ENCODE results near the gene N4BP2L2. TPM values are rescaled to one million over a fixed set of nuclear protein-coding genes. Genes with fewer than 3 reads are reported as not detected.
A peak's percentile ranks its signal among the peaks of the same experiment; 100 is the strongest.

The N4BP2L2 gene
- total and polyA plus RNA-seq, 2 of the 8 experiments (the other 6 are each of a cell fraction or from before 2014, with no cell fraction given): 14.6 to 67.6 TPM

DNA sequence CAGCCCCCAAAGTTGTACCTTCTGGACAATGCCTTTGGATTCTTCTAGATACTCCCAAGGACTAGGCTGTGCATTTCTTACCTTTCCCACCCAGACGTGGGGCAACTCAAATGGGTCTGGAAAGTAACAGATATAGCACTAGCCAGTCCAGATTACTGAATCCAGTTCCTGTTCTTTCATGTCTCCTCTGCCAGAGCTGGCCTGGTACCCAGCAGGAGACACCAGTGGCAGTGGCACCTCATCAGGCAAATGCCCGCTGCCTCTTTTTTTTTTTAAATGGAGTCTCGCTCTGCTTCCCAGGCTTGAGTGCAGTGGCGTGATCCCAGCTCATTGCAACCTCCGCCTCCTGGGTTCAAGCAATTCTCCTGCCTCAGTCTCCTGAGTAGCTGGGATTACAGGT lies 43.2 kb downstream of the N4BP2L2 start:
- POLR2A ChIA-PET (ENCODE audit: partially characterized antibody): no interaction called here
- DNase-seq (ENCODE audit: low read depth in 1 of 2, low spot score in 2 of 2) (no peak), FAIRE-seq (no peak)
- Histone ChIP-seq H4K5ac (ENCODE audit: insufficient read length, low read depth, low read length) (no peak overlapping the region), H3K4me3 (ENCODE audit: extremely low read depth in 1 of 4, insufficient read depth in 2 of 4, low read depth in 3 of 4, low read length in 4 of 4) (no peak overlapping the region), H2BK120ac (replicated peaks; ENCODE audit: low read depth, low read length) (no peak overlapping the region), H4K8ac (ENCODE audit: extremely low read depth, insufficient read depth, low read length) (no peak overlapping the region), H2BK12ac (ENCODE audit: low read depth, low read length) (no peak overlapping the region), H3K56ac (replicated peaks; ENCODE audit: insufficient read length, low read depth, low read length) (no peak overlapping the region), H3K9ac (replicated peaks in 1 of 4; ENCODE audit: extremely low read depth in 1 of 4, low read depth in 3 of 4, low read length in 3 of 4) (no peak overlapping the region), H4K20me1 (replicated peaks in 1 of 2; ENCODE audit: control insufficient read depth in 1 of 2, insufficient read depth in 2 of 2, low read length in 2 of 2) (no peaks in the 10 kb centered on the region), H3K4me2 (ENCODE audit: insufficient read depth in 1 of 2, low read depth in 2 of 2, low read length in 2 of 2) (no peak overlapping the region), H2BK5ac (ENCODE audit: low read depth, low read length) (no peak overlapping the region), H3K23ac (ENCODE audit: insufficient read length) (no peak overlapping the region), H3K27ac (ENCODE audit: low read depth, low read length) (no peak overlapping the region), H3K36me3 (ENCODE audit: control insufficient read depth in 2 of 4, insufficient read depth in 4 of 4, low read length in 3 of 4) (no peaks in the 10 kb centered on the region), H3K4me1 (replicated peaks in 1 of 4; ENCODE audit: control insufficient read depth in 3 of 4, insufficient read depth in 4 of 4, low read length in 3 of 4) (no peaks in the 10 kb centered on the region), H3K23me2 (ENCODE audit: low read depth, low read length) (no peaks in the 10 kb centered on the region), H2AK5ac (ENCODE audit: low read depth, low read length) (no peak overlapping the region), H2AFZ (ENCODE audit: low read length) (no peak overlapping the region), H3K79me2 (ENCODE audit: control insufficient read depth in 1 of 2, insufficient read depth in 2 of 2, low read length in 2 of 2) (no peaks in the 10 kb centered on the region), H3K27me3 (replicated peaks in 1 of 4; ENCODE audit: control insufficient read depth in 3 of 4, extremely low read depth in 1 of 4, insufficient read depth in 3 of 4, low read length in 3 of 4) (no peaks in the 10 kb centered on the region), H3K18ac (ENCODE audit: extremely low read depth, low read length) (no peak overlapping the region), H3K14ac (ENCODE audit: insufficient read length) (no peak overlapping the region), H2BK20ac (ENCODE audit: low read length) (no peak overlapping the region), H4K91ac (replicated peaks; ENCODE audit: insufficient read length, low read length) (no peak overlapping the region), H2BK15ac (ENCODE audit: low read length) (no peak overlapping the region), H3K4ac (replicated peaks; ENCODE audit: insufficient read length, low read depth, low read length) (no peak overlapping the region), H3K79me1 (ENCODE audit: low read depth, low read length) (no peaks in the 10 kb centered on the region), H3K9me3 (ENCODE audit: insufficient read depth in 2 of 2, low read depth in 1 of 2, low read length in 1 of 2) (no peaks in the 10 kb centered on the region)
- WGBS, 2 experiments (ENCODE audit: extremely low coverage in 1 of 2, insufficient coverage in 1 of 2, insufficient read length in 1 of 2, insufficient replicate concordance in 2 of 2, low coverage in 1 of 2, low lambda C conversion rate in 2 of 2, missing lambda C conversion rate in 1 of 2): 93% methylated on average over 3 of the region's 5 CpGs; no CpG with 5 or more reads in 1 of the 2 experiments
- CTCF ChIA-PET (ENCODE audit: partially characterized antibody): interaction anchor here (1.2 kb wide), 1 partner anchor 9 kb away, joined by 3 read pairs; no protein-coding TSS in a partner anchor
- TF ChIP-seq ZNF274 (IDR thresholded peaks at IDR 0.05; ENCODE audit: borderline replicate concordance, extremely low read depth, low read length) (no peak), HDAC6 (IDR thresholded peaks at IDR 0.05; ENCODE audit: low read depth, low read length) (no peak), SP1 (IDR thresholded peaks at IDR 0.05; ENCODE audit: low read depth, low read length) (0 out of 2 replicates have a peak, but pooled peaks have one; percentile 23)
